Measurements from ENCODE around the gene WNT2B. TPM values are rescaled to one million over a fixed set of nuclear protein-coding genes. Genes with fewer than 3 reads are reported as not detected.

Gene WNT2B
- total and polyA plus RNA-seq, 10 of the 15 experiments (the other 5 are each of a cell fraction or from before 2014, with no cell fraction given), result 0.02 to 1.1 (median 0.14) TPM

DNA sequence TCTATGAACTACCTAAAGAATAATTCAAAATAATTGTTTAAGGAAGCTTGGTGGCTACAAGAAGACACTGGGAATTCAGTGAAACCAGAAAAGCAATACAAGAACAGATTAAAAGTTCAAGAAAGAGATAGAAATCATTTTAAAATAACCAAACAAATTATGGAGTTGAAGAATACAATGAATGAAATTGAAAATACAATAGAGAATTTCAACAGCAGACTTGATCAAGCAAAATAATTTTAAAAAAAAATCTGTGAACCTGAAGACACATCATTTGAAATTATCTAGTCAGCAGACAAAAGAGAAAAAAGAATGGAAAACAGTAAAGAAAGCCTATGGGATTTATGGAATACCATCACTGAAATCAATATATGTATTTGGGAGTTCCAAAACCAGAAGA, 31.2 kb upstream of the WNT2B start (continued):
- TF ChIP-seq HCFC1 (IDR thresholded peaks at IDR 0.05; ENCODE audit: low read length), result no peak
- TF ChIP-seq KLF5 (IDR thresholded peaks at IDR 0.05; ENCODE audit: partially characterized antibody), result no peak

DNA sequence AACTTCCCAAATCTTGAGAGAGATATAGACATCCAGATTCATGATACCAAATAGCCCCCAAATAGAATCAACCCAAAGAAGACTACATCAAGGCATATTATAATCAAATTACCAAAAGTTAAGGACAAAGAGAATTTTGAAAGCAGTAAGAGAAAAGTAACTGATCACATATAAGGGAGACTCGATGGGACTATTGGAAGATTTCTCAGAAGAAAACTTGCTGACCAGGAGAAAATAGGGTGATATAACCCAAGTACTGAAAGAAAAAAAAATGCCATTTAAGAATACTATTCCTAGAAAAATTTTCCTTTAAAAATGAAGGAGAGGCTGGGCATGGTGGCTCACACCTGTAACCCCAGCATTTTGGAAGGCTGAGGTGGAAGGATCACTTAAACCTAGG, 30.5 kb upstream of the WNT2B start:
- Histone ChIP-seq H2AFZ (ENCODE audit: control insufficient read depth, low read depth, low read length) (no peak overlapping the region), H3K27me3 (replicated peaks in 1 of 2; ENCODE audit: control insufficient read depth in 2 of 2, insufficient read depth in 2 of 2, low read length in 1 of 2) (no peaks in the 10 kb centered on the region), H3K27ac (ENCODE audit: control insufficient read depth, insufficient read depth) (no peak overlapping the region), H3K79me2 (ENCODE audit: control insufficient read depth, insufficient read depth, low read length) (no peaks in the 10 kb centered on the region), H3K9me3 (replicated peaks; ENCODE audit: control insufficient read depth, insufficient read depth, low read length) (peaks cover 4% of the 10 kb centered on the region; the same call in 1 of the 3 replicates), H3K4me1 (ENCODE audit: control insufficient read depth, insufficient read depth, low read length) (no peaks in the 10 kb centered on the region), H4K20me1 (ENCODE audit: control insufficient read depth, insufficient read depth) (no peaks in the 10 kb centered on the region), H3K4me3 (no peak overlapping the region), H3K4me2 (ENCODE audit: control insufficient read depth, insufficient read depth) (no peak overlapping the region), H3K36me3 (ENCODE audit: control insufficient read depth in 2 of 2, insufficient read depth in 2 of 2, low read length in 1 of 2) (no peaks in the 10 kb centered on the region), H3K9ac (ENCODE audit: control insufficient read depth, insufficient read depth, low read length) (no peak overlapping the region)
- ChIA-PET POLR2A (no interaction called here), RAD21 (ENCODE audit: unreplicated experiment) (no interaction called here), SMC1A (ENCODE audit: uncharacterized antibody, unreplicated experiment) (interaction anchor here (2.1 kb wide), 1 partner anchor 11 kb away, joined by 9 read pairs; no protein-coding TSS in a partner anchor), CTCF (no interaction called here)
- WGBS (ENCODE audit: insufficient coverage, insufficient replicate concordance, low lambda C conversion rate, missing lambda C conversion rate), result 60% methylated on average over 1 of the region's 1 CpG
- ATAC-seq, result no peak
- no peak for FAIRE-seq
- DNase-seq (ENCODE audit: low read depth, low spot score), result no peak
- no peak for TF ChIP-seq TAF1 (IDR thresholded peaks at IDR 0.05; ENCODE audit: borderline replicate concordance, low read depth, low read length)
- TF ChIP-seq PML (IDR thresholded peaks at IDR 0.05; ENCODE audit: low read length), result no peak
- no peak for TF ChIP-seq MYB (IDR thresholded peaks at IDR 0.05; ENCODE audit: borderline replicate concordance, low read depth, low read length)
- TF ChIP-seq KLF5 (IDR thresholded peaks at IDR 0.05; ENCODE audit: partially characterized antibody), result no peak
- TF ChIP-seq GATAD2B (conservative IDR thresholded peaks at IDR 0.05; ENCODE audit: low read depth), result no peak
- TF ChIP-seq ZNF622 (IDR thresholded peaks at IDR 0.05), result no peak
- TF ChIP-seq, protein P1, sequence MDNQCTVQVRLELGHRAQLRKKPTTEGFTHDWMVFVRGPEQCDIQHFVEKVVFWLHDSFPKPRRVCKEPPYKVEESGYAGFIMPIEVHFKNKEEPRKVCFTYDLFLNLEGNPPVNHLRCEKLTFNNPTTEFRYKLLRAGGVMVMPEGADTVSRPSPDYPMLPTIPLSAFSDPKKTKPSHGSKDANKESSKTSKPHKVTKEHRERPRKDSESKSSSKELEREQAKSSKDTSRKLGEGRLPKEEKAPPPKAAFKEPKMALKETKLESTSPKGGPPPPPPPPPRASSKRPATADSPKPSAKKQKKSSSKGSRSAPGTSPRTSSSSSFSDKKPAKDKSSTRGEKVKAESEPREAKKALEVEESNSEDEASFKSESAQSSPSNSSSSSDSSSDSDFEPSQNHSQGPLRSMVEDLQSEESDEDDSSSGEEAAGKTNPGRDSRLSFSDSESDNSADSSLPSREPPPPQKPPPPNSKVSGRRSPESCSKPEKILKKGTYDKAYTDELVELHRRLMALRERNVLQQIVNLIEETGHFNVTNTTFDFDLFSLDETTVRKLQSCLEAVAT (IDR thresholded peaks at IDR 0.05), result no peak
- no peak for TF ChIP-seq KAT2A (conservative IDR thresholded peaks at IDR 0.05; ENCODE audit: control insufficient read depth, low read depth, low read length)
- no peak for TF ChIP-seq HCFC1 (IDR thresholded peaks at IDR 0.05; ENCODE audit: low read length)
- TF ChIP-seq SREBF2 (IDR thresholded peaks at IDR 0.05; ENCODE audit: low read length), result no peak
- no peak for TF ChIP-seq ESRRA (IDR thresholded peaks at IDR 0.05; ENCODE audit: low read length)
- TF ChIP-seq, protein P2, sequence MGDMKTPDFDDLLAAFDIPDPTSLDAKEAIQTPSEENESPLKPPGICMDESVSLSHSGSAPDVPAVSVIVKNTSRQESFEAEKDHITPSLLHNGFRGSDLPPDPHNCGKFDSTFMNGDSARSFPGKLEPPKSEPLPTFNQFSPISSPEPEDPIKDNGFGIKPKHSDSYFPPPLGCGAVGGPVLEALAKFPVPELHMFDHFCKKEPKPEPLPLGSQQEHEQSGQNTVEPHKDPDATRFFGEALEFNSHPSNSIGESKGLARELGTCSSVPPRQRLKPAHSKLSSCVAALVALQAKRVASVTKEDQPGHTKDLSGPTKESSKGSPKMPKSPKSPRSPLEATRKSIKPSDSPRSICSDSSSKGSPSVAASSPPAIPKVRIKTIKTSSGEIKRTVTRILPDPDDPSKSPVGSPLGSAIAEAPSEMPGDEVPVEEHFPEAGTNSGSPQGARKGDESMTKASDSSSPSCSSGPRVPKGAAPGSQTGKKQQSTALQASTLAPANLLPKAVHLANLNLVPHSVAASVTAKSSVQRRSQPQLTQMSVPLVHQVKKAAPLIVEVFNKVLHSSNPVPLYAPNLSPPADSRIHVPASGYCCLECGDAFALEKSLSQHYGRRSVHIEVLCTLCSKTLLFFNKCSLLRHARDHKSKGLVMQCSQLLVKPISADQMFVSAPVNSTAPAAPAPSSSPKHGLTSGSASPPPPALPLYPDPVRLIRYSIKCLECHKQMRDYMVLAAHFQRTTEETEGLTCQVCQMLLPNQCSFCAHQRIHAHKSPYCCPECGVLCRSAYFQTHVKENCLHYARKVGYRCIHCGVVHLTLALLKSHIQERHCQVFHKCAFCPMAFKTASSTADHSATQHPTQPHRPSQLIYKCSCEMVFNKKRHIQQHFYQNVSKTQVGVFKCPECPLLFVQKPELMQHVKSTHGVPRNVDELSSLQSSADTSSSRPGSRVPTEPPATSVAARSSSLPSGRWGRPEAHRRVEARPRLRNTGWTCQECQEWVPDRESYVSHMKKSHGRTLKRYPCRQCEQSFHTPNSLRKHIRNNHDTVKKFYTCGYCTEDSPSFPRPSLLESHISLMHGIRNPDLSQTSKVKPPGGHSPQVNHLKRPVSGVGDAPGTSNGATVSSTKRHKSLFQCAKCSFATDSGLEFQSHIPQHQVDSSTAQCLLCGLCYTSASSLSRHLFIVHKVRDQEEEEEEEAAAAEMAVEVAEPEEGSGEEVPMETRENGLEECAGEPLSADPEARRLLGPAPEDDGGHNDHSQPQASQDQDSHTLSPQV (IDR thresholded peaks at IDR 0.05), result no peak
- TF ChIP-seq MTA3 (IDR thresholded peaks at IDR 0.05; ENCODE audit: borderline replicate concordance, low read length), result no peak
- TF ChIP-seq BACH1 (IDR thresholded peaks at IDR 0.05; ENCODE audit: borderline replicate concordance), result no peak
- no peak for TF ChIP-seq BMI1 (IDR thresholded peaks at IDR 0.05; ENCODE audit: borderline replicate concordance)
- no peak for TF ChIP-seq SMC3 (IDR thresholded peaks at IDR 0.05; ENCODE audit: borderline replicate concordance, low read length)
- no peak for TF ChIP-seq RBBP5 (conservative IDR thresholded peaks at IDR 0.05)
- TF ChIP-seq ASH2L (IDR thresholded peaks at IDR 0.05; ENCODE audit: borderline replicate concordance, low read depth), result no peak
- no peak for TF ChIP-seq NRF1 (conservative IDR thresholded peaks at IDR 0.05; ENCODE audit: low read depth, low read length)
- in situ Hi-C loops (cut with MboI) (no loop called here), intact Hi-C loops (cut with micrococcal nuclease; ENCODE audit: unreplicated experiment) (no loop called here)
- BruUV-seq (replicated peaks), result no TSS peak
